Measurements from ENCODE around the gene GMPR2. TPM values are rescaled to one million over a fixed set of nuclear protein-coding genes. Genes with fewer than 3 reads are reported as not detected.

GMPR2 gene
- total RNA-seq, 1 donor from 2014 or later = 98.4 TPM

DNA sequence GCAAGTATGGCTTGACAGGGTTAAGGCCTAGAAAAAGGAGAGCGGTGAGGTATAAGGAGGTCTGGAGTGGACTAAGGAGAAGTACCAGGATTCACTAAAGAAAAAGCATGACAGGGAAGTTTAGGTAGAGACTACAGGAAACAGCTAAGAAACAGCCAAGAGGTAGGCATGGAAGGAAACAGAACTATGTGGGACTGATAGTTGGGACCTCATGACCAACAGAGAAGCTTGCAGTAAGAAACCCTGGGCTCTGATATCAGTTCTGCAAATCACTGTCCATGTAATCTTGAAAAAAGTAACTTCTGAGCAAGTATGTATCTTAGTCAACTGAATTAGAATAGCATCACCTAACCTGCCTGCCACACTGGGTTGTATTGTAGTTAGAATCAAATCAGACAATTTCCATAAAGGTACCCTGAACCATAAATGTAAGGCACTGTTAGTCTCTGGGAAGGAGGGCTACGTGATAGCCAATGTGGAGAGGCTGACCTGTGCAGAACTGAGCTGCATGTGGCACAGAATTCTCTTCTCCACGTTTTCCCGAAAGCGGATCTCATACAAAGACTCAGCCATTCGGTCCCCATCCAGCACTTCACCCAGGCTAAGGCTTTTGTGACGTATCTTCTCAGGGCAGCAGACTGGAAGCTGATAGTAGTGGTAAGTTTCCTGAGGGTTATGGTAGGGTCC, 38.4 kb upstream of the GMPR2 start:
- peaks cover 24% of the 10 kb centered on the region for H3K36me3 Mint-ChIP-seq
- no peak overlapping the region for H3K9ac ChIP-seq
- no peak overlapping the region for H3K27ac ChIP-seq
- peak overlapping the region; percentile 81 for H3K4me3 ChIP-seq
- H3K9me3 Mint-ChIP-seq = no peaks in the 10 kb centered on the region
- TF ChIP-seq EZH2 (IDR thresholded peaks at IDR 0.05) (no peak), EZH2phosphoT487 (IDR thresholded peaks at IDR 0.05) (no peak)
- TF ChIP-seq, protein P1, sequence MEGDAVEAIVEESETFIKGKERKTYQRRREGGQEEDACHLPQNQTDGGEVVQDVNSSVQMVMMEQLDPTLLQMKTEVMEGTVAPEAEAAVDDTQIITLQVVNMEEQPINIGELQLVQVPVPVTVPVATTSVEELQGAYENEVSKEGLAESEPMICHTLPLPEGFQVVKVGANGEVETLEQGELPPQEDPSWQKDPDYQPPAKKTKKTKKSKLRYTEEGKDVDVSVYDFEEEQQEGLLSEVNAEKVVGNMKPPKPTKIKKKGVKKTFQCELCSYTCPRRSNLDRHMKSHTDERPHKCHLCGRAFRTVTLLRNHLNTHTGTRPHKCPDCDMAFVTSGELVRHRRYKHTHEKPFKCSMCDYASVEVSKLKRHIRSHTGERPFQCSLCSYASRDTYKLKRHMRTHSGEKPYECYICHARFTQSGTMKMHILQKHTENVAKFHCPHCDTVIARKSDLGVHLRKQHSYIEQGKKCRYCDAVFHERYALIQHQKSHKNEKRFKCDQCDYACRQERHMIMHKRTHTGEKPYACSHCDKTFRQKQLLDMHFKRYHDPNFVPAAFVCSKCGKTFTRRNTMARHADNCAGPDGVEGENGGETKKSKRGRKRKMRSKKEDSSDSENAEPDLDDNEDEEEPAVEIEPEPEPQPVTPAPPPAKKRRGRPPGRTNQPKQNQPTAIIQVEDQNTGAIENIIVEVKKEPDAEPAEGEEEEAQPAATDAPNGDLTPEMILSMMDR (IDR thresholded peaks at IDR 0.05) = no peak
- no peak overlapping the region for H2AFZ ChIP-seq (replicated peaks)
- H3K27me3 ChIP-seq = no peaks in the 10 kb centered on the region
- no peaks in the 10 kb centered on the region for H3K36me3 ChIP-seq
- peaks cover 6% of the 10 kb centered on the region for H3K4me1 ChIP-seq
- H3K4me2 ChIP-seq = peak overlapping the region; percentile 92
- no peak overlapping the region for H3K27ac Mint-ChIP-seq
- H3K4me3 Mint-ChIP-seq = peak overlapping the region; percentile 98
- H3K4me1 Mint-ChIP-seq = peaks cover 26% of the 10 kb centered on the region
- H3F3A ChIP-seq (ENCODE audit: low read depth) = peaks cover 31% of the 10 kb centered on the region
- peaks cover 8% of the 10 kb centered on the region for H3K27me3 Mint-ChIP-seq (ENCODE audit: insufficient read depth, low read depth)
- H3K79me2 ChIP-seq (ENCODE audit: low read depth) = peaks cover 14% of the 10 kb centered on the region
- no peak for DNase-seq (ENCODE audit: low spot score)
- H3K9me3 ChIP-seq (ENCODE audit: low read depth) = no peaks in the 10 kb centered on the region
- H4K20me1 ChIP-seq (ENCODE audit: low read depth) = no peaks in the 10 kb centered on the region

DNA sequence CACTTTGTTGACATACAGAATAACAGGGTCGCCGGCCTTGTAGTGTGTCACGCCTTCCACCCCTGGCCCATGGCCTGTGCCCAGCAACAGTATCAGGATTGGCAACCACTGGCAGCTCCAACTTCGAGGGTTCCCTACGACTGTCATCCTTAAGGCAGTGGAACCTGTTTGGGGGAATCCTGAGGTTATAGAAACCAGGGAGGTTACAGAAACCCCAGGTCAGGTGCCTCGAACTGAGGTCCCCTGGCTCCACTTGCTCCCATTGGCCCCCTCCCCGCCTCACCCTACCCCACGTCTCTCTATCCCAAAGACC, 37.9 kb upstream of the GMPR2 start:
- H3K4me2 ChIP-seq = peak overlapping the region; percentile 92
- peak overlapping the region; percentile 87 for H2AFZ ChIP-seq (replicated peaks)
- peak overlapping the region; percentile 81 for H3K4me3 ChIP-seq
- peaks cover 6% of the 10 kb centered on the region for H3K4me1 ChIP-seq
- Mint-ChIP-seq H3K27me3 (ENCODE audit: insufficient read depth, low read depth) (peaks cover 8% of the 10 kb centered on the region), H3K9me3 (no peaks in the 10 kb centered on the region), H3K4me1 (peaks cover 24% of the 10 kb centered on the region), H3K27ac (peak overlapping the region; percentile 60), H3K4me3 (peak overlapping the region; percentile 98), H3K36me3 (peaks cover 24% of the 10 kb centered on the region)
- peaks cover 14% of the 10 kb centered on the region for H3K79me2 ChIP-seq (ENCODE audit: low read depth)
- H3K27ac ChIP-seq = no peak overlapping the region
- H3K9ac ChIP-seq = no peak overlapping the region
- DNase-seq (ENCODE audit: low spot score) = no peak
- no peaks in the 10 kb centered on the region for H3K9me3 ChIP-seq (ENCODE audit: low read depth)
- H3K36me3 ChIP-seq = no peaks in the 10 kb centered on the region
- H4K20me1 ChIP-seq (ENCODE audit: low read depth) = no peaks in the 10 kb centered on the region
- peaks cover 27% of the 10 kb centered on the region for H3F3A ChIP-seq (ENCODE audit: low read depth)
- TF ChIP-seq EZH2 (IDR thresholded peaks at IDR 0.05) = no peak
- TF ChIP-seq, protein P1 (IDR thresholded peaks at IDR 0.05) = no peak
- TF ChIP-seq EZH2phosphoT487 (IDR thresholded peaks at IDR 0.05) = no peak
- H3K27me3 ChIP-seq = no peaks in the 10 kb centered on the region

DNA sequence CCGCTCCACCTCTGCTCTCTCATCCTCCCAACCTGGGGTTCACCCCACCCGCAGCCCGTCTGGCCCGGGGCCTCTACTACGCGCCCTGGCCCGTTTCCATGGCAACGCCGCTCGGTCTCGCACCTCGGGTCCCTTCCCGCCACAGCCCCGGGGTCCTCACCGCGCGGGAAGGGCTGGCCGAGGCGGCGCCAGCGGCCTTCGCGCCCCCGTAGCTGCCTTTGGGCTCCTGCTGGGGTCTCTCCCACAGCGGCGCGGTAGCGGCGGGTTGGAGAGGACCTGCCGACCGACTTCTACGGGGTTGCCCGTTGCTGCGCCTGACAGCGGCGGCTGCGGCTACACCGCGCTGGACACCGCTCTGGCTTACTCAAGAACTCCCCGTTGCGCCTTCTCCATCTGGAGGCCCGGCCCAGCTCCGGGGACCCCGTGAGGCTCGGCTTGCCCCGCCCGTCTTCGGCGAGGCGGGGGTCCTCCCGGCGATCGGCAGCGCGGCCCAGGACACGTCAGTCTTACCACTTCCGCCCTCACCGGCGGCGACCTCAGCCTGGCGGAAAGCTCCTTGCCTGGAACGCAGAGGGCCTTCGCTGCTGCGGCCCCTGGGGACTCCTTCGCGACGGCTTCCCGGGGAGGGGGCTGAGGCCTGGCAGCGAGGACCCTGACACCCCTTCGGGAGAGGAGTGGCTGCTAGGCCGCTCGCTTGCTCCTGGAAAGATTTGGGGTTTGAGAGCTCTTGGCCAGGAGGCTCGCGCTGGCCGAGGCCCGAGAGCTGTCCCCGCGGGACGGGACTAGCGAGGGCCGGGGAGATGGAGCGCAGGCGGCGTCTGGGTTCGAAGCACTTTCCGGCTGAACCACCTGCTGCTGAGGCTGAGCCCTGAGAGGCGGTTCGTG, 37.3 kb upstream of the GMPR2 start, which contains the start of gene TM9SF1:
TM9SF1 (minus strand) TSS at position 256 of the 885 bp plus-strand sequence. CDS start 422 bp downstream, outside the sequence.
- H3K27ac Mint-ChIP-seq = peak within 1 kb of the TSS; percentile 99
- H3K36me3 Mint-ChIP-seq = peaks cover 22% of the 10 kb centered on the region
- TF ChIP-seq, protein P1 (IDR thresholded peaks at IDR 0.05) = no peak
- TF ChIP-seq EZH2phosphoT487 (IDR thresholded peaks at IDR 0.05) = no peak
- no peaks in the 10 kb centered on the region for H4K20me1 ChIP-seq (ENCODE audit: low read depth)
- H3K27me3 ChIP-seq = no peaks in the 10 kb centered on the region
- no peaks in the 10 kb centered on the region for H3K9me3 ChIP-seq (ENCODE audit: low read depth)
- peaks cover 6% of the 10 kb centered on the region for H3K4me1 ChIP-seq
- H3K27me3 Mint-ChIP-seq (ENCODE audit: insufficient read depth, low read depth) = peaks cover 8% of the 10 kb centered on the region
- peaks cover 27% of the 10 kb centered on the region for H3F3A ChIP-seq (ENCODE audit: low read depth)
- peak within 1 kb of the TSS; percentile 87 for H2AFZ ChIP-seq (replicated peaks)
- peak within 1 kb of the TSS; percentile 92 for H3K4me2 ChIP-seq
- peak within 1 kb of the TSS; percentile 90 for H3K27ac ChIP-seq
- peaks cover 21% of the 10 kb centered on the region for H3K4me1 Mint-ChIP-seq
- peaks cover 14% of the 10 kb centered on the region for H3K79me2 ChIP-seq (ENCODE audit: low read depth)
- peak within 1 kb of the TSS; percentile 70 for H3K9ac ChIP-seq
- DNase-seq (ENCODE audit: low spot score) = peak; percentile 92
- H3K9me3 Mint-ChIP-seq = no peaks in the 10 kb centered on the region
- H3K4me3 ChIP-seq = peak within 1 kb of the TSS; percentile 81
- no peaks in the 10 kb centered on the region for H3K36me3 ChIP-seq
- peak within 1 kb of the TSS; percentile 98 for H3K4me3 Mint-ChIP-seq
